NCI-H2196 (cell line): Measurements from ENCODE around the gene NFE2L3.
"Not testable (repeated sequence)": the region's sequence is repeated elsewhere in the genome, so short reads cannot be mapped to it uniquely, and the experiment has no call there.

Experiments used
- DNase-seq: peaks from one replicate; lab custom pipeline; 2025; ENCODE audit not compliant: unreplicated experiment; lab: John Stamatoyannopoulos, UW

Gene NFE2L3

GRCh38 chr7:26185844-26186180 is 33.8 kb downstream of the NFE2L3 start:
- no peak for DNase-seq

GRCh38 chr7:26186364-26187311 is 34.6 kb downstream of the NFE2L3 start:
- no peak for DNase-seq

- DNase-seq: no peak
These were observed 35.6 kb downstream of the NFE2L3 start for GRCh38 chr7:26187380-26188205.

GRCh38 chr7:26188206-26188956 is 36.4 kb downstream of the NFE2L3 start:
- DNase-seq: no peak

GRCh38 chr7:26188957-26189541 is 37.1 kb downstream of the NFE2L3 start:
- DNase-seq: no peak

GRCh38 chr7:26189697-26190096 is 37.7 kb downstream of the NFE2L3 start:
- no peak for DNase-seq

GRCh38 chr7:26190417-26190869 is 38.4 kb downstream of the NFE2L3 start:
- no peak for DNase-seq

GRCh38 chr7:26191233-26191973 is 39.4 kb downstream of the NFE2L3 start:
- DNase-seq: no peak

- DNase-seq: no peak
These were observed 40.0 kb downstream of the NFE2L3 start for GRCh38 chr7:26191974-26192479.

- no peak for DNase-seq
These were observed 40.6 kb downstream of the NFE2L3 start for GRCh38 chr7:26192485-26193087.

- no peak for DNase-seq
These were observed 41.6 kb downstream of the NFE2L3 start for GRCh38 chr7:26193432-26194207.

GRCh38 chr7:26194764-26195163 is 42.8 kb downstream of the NFE2L3 start:
- not testable (repeated sequence) for DNase-seq

GRCh38 chr7:26195182-26195581 is 43.2 kb downstream of the NFE2L3 start:
- DNase-seq: no peak

- no peak for DNase-seq
These were observed 44.1 kb downstream of the NFE2L3 start for GRCh38 chr7:26195867-26196657.

GRCh38 chr7:26197153-26198115 is 45.4 kb downstream of the NFE2L3 start:
- DNase-seq: no peak

GRCh38 chr7:26198133-26198780 is 46.3 kb downstream of the NFE2L3 start:
- DNase-seq: peak; percentile 35
